Neural crest cell (in vitro differentiated cells): ENCODE results near the gene TM9SF3. TPM values are rescaled to one million over a fixed set of nuclear protein-coding genes. Genes with fewer than 3 reads are reported as not detected.
"Not testable (repeated sequence)": the region's sequence is repeated elsewhere in the genome, so short reads cannot be mapped to it uniquely, and the experiment has no call there.

Source experiments
- DNase-seq: peaks from one replicate; pipeline ENCODE4 v3.0.0; 2021; ENCODE audit warnings: low read depth, mixed read lengths, low spot score
- H3K27ac Mint-ChIP-seq: one replicate; pipeline ENCODE4 v1.8.0; 2021; ENCODE audit warnings: mild to moderate bottlenecking, mixed read lengths; ENCODE audit not compliant: unreplicated experiment
- H3K27me3 Mint-ChIP-seq: 2 replicates; pipeline ENCODE4 v1.8.0; 2021; ENCODE audit warnings: low read depth, mild to moderate bottlenecking, mixed read lengths
- H3K36me3 Mint-ChIP-seq: 2 replicates; pipeline ENCODE4 v1.8.0; 2021; ENCODE audit warnings: low read depth, mild to moderate bottlenecking, mixed read lengths
- H3K4me1 Mint-ChIP-seq: 2 replicates; pipeline ENCODE4 v1.8.0; 2021; ENCODE audit warnings: mixed read lengths
- H3K4me3 Mint-ChIP-seq: one replicate; pipeline ENCODE4 v1.8.0; 2021; ENCODE audit warnings: mild to moderate bottlenecking, mixed read lengths
- H3K9me3 Mint-ChIP-seq: 2 replicates; pipeline ENCODE4 v1.8.0; 2021; ENCODE audit warnings: mixed read lengths
- total RNA-seq: library from RNA; stranded (reverse); gene quantifications from 2 replicates; pipeline ENCODE4 v1.2.1, GENCODE V29; 2021
- TF ChIP-seq, protein P1 (sequence below): fragments of 200-600 bp; sonication (generic); conservative IDR thresholded peaks from 2 replicates; pipeline ENCODE4 v1.5.0; 2021; ENCODE audit warnings: antibody characterized with exemption, mild to moderate bottlenecking

The TM9SF3 gene
- total RNA-seq, 1 donor from 2014 or later, result 110 TPM

- DNase-seq, result no peak
- Mint-ChIP-seq H3K4me3 (no peak overlapping the region), H3K27me3 (no peaks in the 10 kb centered on the region), H3K27ac (no peak overlapping the region), H3K36me3 (peaks cover 8% of the 10 kb centered on the region), H3K4me1 (peaks cover 40% of the 10 kb centered on the region), H3K9me3 (no peaks in the 10 kb centered on the region)
- TF ChIP-seq, protein P1, sequence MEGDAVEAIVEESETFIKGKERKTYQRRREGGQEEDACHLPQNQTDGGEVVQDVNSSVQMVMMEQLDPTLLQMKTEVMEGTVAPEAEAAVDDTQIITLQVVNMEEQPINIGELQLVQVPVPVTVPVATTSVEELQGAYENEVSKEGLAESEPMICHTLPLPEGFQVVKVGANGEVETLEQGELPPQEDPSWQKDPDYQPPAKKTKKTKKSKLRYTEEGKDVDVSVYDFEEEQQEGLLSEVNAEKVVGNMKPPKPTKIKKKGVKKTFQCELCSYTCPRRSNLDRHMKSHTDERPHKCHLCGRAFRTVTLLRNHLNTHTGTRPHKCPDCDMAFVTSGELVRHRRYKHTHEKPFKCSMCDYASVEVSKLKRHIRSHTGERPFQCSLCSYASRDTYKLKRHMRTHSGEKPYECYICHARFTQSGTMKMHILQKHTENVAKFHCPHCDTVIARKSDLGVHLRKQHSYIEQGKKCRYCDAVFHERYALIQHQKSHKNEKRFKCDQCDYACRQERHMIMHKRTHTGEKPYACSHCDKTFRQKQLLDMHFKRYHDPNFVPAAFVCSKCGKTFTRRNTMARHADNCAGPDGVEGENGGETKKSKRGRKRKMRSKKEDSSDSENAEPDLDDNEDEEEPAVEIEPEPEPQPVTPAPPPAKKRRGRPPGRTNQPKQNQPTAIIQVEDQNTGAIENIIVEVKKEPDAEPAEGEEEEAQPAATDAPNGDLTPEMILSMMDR, result no peak
Measured at GRCh38 chr10:96579133-96579532, 7.7 kb downstream of the TM9SF3 start.

DNA sequence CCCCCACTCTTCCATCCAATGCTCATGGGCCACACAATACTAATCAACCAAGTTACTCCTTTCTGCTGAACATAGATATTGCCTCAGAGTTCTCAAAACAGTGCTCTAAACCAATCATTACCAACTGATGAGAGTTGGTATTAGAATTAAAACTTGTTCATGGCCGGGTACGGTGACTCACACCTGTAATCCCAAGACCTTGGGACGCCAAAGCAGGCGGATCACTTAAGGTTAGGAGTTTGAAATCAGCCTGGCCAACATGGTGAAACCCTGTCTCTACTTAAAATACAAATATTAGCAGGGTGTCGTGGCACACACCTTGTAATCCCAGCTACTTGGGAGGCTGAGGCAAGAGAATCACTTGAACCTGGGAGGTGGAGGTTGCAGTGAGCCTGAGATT is 8.2 kb downstream of the TM9SF3 start:
- Mint-ChIP-seq H3K36me3 (peaks cover 13% of the 10 kb centered on the region), H3K27ac (no peak overlapping the region)
- TF ChIP-seq, protein P1, result no peak

DNA sequence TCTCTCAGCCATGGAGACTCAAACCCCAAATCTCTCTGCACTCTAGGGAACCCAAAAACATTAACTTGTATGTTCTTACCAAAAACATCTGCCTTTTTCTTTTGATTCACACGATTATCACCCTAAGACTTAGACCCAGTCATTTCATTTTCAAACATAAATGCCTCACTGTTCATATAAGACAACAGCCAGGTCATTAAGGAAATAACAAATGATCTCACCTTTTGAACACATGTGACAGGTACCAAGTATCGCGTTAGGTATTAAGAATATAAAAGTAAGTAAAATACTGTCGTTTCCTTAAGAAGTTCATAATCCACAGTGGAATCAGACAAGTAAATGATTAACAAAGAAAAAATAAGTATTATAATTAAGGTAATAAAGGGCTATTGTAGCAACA is 8.8 kb downstream of the TM9SF3 start:
- DNase-seq, result no peak
- H3K4me1 Mint-ChIP-seq, result peaks cover 35% of the 10 kb centered on the region
- H3K27ac Mint-ChIP-seq, result no peak overlapping the region
- TF ChIP-seq, protein P1, result no peak
- H3K4me3 Mint-ChIP-seq, result no peak overlapping the region
- H3K9me3 Mint-ChIP-seq, result no peaks in the 10 kb centered on the region
- H3K27me3 Mint-ChIP-seq, result no peaks in the 10 kb centered on the region
- H3K36me3 Mint-ChIP-seq, result peaks cover 15% of the 10 kb centered on the region

More for the DNA sequence above, 8.2 kb downstream of the TM9SF3 start:
- H3K27me3 Mint-ChIP-seq, result no peaks in the 10 kb centered on the region
- H3K4me1 Mint-ChIP-seq, result peaks cover 39% of the 10 kb centered on the region
- no peak overlapping the region for H3K4me3 Mint-ChIP-seq
- no peak for DNase-seq
- H3K9me3 Mint-ChIP-seq, result no peaks in the 10 kb centered on the region

DNA sequence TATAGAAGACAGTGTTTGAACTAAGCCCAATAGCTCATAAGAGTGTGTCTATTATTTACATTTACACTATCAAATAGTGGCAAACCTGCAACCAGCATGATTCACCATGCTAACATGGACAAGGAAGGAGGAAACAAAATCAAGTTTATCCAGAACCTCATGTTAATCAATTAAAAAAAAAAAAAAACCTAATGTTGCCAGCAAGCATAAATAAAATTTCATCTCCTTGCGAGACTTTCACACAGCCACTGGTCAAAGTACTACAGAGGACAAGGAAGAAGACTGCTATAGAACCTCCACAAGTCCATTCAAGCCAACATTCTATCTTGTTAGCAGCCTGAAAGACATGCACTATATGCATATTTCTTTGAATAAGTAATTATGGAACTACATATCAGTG is 9.7 kb downstream of the TM9SF3 start:
- H3K27ac Mint-ChIP-seq, result no peak overlapping the region
- TF ChIP-seq, protein P1, result no peak
- no peak overlapping the region for H3K4me3 Mint-ChIP-seq
- peaks cover 16% of the 10 kb centered on the region for H3K36me3 Mint-ChIP-seq
- no peak for DNase-seq
- H3K4me1 Mint-ChIP-seq, result peaks cover 32% of the 10 kb centered on the region
- H3K9me3 Mint-ChIP-seq, result no peaks in the 10 kb centered on the region
- H3K27me3 Mint-ChIP-seq, result no peaks in the 10 kb centered on the region

DNA sequence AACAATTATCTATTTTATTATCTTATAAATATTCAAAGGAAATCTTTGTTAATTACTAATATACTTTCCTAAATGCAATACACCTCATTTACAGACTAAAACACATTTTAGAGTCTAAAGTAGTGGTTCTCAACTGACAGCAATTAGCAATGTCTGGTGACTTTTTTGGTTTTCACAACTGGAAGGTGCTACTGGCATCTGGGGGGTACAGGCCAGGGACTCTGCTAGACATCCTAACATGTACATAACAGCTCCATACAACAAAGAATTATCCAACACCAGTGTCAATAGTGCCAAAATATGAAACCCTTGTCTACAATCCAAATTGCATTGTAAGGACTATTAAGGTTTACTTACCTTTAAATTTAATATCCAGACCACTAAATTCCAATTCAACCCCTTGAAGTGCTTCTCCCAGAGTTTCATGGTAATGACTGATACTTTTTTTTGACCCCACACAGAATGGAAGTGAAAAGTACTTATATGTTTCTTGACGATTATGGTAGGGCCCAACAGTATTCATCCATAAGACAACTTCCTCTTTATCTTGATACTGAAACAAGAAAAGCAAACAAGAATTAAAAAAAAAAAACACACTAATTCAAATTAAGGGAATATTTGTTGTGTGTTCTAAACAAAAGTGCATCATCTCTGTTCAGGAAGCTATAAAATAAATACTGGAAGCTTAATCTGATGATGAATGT is 10.4 kb downstream of the TM9SF3 start:
- Mint-ChIP-seq H3K4me1 (peaks cover 26% of the 10 kb centered on the region), H3K27ac (no peak overlapping the region), H3K36me3 (peaks cover 18% of the 10 kb centered on the region), H3K9me3 (no peaks in the 10 kb centered on the region), H3K27me3 (no peaks in the 10 kb centered on the region), H3K4me3 (no peak overlapping the region)
- DNase-seq, result no peak
- TF ChIP-seq, protein P1, result no peak

GRCh38 chr10:96574564-96574963 is 12.2 kb downstream of the TM9SF3 start:
- H3K9me3 Mint-ChIP-seq, H3K27me3 Mint-ChIP-seq, H3K4me3 Mint-ChIP-seq: not testable (repeated sequence)

More at GRCh38 chr10:96574564-96574963, 12.2 kb downstream of the TM9SF3 start:
- not testable (repeated sequence) for DNase-seq, H3K27ac Mint-ChIP-seq
- peaks cover 19% of the 10 kb centered on the region for H3K36me3 Mint-ChIP-seq
- peaks cover 10% of the 10 kb centered on the region for H3K4me1 Mint-ChIP-seq
